ENCODE data around the gene HAX1.
"Not testable (repeated sequence)": the region's sequence is repeated elsewhere in the genome, so short reads cannot be mapped to it uniquely, and the experiment has no call there.

Gene HAX1

DNA sequence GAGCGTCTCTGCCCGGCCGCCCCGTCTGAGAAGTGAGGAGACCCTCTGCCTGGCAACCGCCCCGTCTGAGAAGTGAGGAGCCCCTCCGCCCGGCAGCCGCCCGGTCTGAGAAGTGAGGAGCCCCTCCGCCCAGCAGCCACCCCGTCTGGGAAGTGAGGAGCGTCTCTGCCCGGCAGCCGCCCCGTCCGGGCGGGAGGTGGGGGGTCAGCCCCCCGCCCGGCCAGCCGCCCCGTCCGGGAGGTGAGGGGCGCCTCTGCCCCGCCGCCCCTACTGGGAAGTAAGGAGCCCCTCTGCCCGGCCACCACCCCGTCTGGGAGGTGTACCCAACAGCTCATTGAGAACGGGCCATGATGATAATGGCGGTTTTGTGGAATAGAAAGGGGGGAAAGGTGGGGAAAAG lies 15.2 kb downstream of the HAX1 start:
- DNase-seq (ENCODE audit: low read depth): not testable (repeated sequence)

DNA sequence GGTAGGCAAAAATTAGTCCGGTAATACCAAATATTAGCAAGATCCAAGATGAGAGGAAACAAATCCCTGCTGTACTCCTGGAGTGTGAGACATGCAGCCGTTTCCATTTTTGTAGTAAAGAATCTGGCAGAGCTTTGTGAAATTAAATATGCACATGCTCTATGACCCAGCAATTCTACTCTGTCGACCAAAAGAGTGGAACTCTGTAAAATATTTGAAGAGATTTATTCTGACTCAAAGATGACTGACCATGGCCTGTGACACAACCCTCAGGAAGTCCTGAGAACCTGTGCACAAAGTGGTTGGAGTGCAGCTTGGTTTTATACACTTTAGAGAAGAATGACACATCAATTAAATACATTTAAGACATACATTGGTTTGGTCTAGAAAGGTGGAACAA lies 16.2 kb downstream of the HAX1 start:
- no peak for DNase-seq (ENCODE audit: low read depth)

DNA sequence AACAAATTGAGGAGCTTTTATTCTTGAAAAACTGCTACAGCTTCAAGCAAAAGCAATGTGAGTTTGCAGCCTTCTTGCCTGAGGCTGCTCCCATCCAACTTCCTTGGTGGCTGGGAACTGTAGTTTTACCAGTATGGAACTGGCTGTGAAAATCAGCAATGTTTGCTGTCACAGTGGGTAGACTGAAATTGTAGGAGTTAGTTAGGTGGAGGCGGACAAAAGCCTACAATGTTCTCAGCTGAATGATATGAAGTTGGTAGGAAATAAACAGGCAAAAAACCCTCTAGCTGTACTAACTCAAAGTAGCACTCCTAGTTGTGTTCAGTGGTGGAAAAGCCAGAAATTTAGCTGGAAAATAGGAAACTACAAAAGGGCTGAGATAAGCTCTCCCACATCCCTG lies 18.5 kb downstream of the HAX1 start:
- no peak for DNase-seq (ENCODE audit: low read depth)

DNA sequence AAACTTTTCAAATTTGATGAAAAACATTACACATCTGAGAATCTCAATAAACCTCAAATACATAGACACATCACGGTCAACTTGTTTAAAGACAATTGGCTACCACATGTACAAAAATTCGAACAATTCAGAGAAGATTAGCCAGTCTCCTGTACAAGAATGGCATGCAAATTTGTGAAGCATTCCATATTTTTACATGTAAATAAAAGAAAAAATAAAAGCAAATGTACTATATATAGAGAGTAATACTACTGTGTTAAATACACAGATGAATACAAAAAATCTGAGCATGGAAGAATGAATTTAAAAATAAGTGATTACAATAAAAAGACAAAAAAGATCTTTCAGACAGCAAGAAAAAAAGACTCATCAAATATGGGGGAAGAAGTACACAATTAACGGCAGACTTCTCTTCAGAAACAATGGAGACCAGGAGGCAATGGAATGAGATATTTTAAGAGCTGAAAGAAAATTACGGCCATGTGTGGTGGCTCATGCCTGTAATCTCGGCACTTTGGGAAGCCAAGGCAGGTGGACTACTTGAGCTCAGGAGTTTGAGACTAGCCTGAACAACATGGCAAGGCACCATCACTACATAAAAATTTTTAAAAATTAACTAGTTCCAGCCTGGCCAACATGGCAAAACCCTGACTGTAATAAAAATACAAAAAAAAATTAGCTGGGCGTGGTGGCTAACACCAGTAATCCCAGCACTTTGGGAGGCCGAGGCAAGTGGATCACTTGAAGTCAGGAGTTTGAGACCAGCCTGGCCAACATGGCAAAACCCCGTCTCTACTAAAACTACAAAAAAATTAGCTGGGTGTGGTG lies 23.2 kb downstream of the HAX1 start:
- no peak for DNase-seq (ENCODE audit: low read depth)

DNA sequence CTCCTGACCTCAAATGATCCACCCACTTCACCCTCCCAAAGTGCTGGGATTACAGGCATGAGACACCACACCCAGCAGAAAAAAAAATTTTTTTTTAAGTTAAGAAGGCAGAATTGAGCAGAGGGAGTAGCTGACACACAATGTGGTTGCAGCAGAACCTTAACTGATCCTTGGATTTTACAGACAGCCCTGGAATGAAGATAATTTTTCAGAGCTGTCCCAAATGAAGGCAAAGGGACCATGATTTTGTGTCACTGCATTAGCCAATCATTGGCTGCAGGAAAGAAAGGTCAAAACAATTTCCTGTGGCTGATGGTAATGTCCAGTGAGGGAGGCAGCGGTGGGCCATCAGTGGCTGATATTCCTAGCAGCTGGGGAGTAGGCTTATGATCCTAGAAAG lies 29.2 kb downstream of the HAX1 start:
- DNase-seq (ENCODE audit: low read depth): no peak

DNA sequence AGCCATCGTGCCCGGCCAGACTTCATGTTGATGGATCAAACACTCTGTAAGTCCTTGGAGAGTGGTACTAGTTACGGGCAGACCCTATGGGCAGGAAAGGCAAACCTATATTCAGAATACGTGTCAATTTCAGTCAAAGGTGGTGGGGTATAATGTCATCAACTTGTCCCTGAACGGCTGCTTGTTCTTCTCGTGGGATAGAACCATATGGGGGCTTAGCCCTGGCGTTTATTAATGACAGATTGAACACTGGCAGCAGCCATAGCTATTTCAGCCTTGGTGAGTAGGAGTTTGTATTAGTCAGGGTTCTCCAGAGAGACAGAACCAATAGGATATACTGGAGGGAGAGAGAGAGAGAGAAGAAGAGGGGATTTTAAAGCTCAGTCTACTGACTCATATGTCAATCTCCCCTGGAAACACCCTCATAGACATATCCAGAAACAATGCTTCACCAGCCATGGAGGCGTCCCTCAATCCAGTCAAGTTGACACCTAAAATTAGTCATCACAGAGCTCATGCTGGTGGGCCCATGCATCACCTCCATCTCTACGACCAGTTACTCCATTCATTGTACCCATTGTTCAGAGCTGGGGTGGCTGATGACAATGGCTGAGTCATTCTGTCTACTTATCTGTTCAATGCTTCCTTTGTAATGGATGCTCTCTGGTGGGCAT lies 32.4 kb downstream of the HAX1 start:
- no peak for DNase-seq (ENCODE audit: low read depth)

- no peak for DNase-seq (ENCODE audit: low read depth)
Observed at GRCh38 chr1:154306151-154306550, 33.7 kb downstream of the HAX1 start.

GRCh38 chr1:154307670-154308270 lies 35.3 kb downstream of the HAX1 start:
- DNase-seq (ENCODE audit: low read depth): not testable (repeated sequence)

GRCh38 chr1:154309136-154309535 lies 36.7 kb downstream of the HAX1 start:
- not testable (repeated sequence) for DNase-seq (ENCODE audit: low read depth)

DNA sequence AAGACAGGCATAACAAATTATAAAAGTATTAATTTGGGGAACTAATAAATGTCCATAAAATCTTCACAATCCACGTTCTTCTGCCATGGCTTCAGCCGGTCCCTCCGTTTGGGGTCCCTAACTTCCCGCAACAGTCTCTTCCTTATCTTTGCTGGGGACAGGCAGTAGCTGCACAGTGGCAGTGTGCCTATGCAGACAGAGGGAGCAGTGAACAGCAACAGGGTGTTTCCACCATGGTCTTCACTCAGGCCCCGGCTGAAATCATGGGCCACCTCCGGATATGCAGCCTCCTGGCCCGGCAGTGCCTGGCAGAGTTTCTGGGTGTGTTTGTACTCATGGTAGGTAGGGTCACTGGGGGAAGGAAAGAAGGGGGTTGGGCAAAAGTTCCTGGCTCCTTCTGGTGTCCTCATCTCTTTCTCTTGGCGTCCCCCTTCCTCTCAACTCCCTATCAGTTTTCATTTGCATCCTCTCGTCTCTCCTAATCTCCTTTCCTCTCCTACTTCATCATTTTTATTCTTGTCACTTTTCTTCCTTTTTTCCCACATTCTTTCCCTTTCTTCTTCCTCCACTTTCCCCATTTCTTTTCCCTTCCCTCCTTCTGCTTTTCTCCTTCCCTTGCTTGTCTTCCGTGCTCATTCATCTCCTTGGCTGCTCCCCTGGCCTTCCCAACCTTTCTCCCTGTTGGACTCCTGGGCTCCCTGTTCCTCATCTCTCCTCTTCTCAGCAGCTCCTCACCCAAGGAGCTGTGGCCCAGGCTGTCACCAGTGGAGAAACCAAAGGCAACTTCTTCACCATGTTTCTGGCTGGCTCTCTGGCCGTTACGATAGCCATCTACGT lies 40.0 kb downstream of the HAX1 start:
- not testable (repeated sequence) for DNase-seq (ENCODE audit: low read depth)

DNA sequence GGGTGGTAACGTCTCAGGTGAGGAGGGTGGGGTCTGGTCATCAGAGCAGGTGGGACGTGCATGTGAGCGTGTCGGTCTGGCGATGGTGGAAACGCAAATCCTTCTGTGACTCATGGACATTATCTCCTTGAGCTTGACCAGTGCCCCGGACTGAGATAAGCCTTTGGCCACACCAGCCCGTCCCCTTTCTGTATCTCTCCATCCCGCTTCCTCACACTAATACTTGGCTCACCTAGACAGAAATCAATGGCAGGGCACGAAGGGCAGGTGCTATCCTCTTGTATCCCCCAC lies 40.6 kb downstream of the HAX1 start:
- no peak for DNase-seq (ENCODE audit: low read depth)

DNA sequence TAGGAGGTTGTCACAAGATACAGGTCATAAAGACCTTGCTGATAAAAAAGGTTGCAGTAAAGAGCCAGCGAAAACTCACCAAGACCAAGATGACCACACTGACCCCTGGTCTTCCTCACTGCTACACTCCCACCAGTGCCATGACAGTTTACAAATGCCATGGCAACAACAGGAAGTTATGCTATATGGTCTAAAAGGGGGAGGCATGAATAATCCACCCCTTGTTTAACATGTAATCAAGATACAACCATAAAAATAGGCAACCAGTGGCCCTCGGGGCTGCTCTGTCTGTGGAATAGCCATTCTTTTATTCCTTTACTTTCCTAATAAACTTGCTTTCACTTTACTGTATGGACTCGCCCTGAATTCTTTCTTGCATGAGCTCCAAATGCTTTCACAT lies 41.8 kb downstream of the HAX1 start:
- not testable (repeated sequence) for DNase-seq (ENCODE audit: low read depth)

DNA sequence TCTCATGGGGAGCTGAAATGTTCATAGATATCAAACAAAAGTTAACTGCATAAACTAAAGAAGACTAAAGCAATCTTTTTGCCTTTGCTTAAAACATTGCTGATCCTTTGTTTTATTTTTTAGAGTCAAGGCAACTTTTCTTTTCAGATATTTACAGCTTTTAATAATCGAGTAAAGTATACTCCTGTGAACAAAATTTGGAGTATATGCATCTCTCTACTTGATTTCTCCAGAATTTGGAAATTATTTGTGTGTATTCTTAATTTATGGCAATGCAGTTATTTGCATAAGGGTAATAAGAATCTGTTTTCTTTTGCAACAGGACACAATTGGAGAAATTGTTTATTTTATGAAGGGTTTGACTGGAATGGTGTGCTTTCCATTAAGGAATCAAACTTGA lies 44.3 kb downstream of the HAX1 start:
- no peak for DNase-seq (ENCODE audit: low read depth)

GRCh38 chr1:154318386-154318785 lies 46.0 kb downstream of the HAX1 start:
- no peak for DNase-seq (ENCODE audit: low read depth)

- no peak for DNase-seq (ENCODE audit: low read depth)
Observed at GRCh38 chr1:154320882-154321608, 48.6 kb downstream of the HAX1 start, which contains the start of gene AQP10. TSS of gene AQP10 (plus strand) at chr1:154321093. CDS start at chr1:154321156, 63 bp downstream.

GRCh38 chr1:154321609-154321934 lies 49.1 kb downstream of the HAX1 start:
- DNase-seq (ENCODE audit: low read depth): not testable (repeated sequence)

- no peak for DNase-seq (ENCODE audit: low read depth)
Observed at GRCh38 chr1:154323493-154323892, 51.1 kb downstream of the HAX1 start.

DNA sequence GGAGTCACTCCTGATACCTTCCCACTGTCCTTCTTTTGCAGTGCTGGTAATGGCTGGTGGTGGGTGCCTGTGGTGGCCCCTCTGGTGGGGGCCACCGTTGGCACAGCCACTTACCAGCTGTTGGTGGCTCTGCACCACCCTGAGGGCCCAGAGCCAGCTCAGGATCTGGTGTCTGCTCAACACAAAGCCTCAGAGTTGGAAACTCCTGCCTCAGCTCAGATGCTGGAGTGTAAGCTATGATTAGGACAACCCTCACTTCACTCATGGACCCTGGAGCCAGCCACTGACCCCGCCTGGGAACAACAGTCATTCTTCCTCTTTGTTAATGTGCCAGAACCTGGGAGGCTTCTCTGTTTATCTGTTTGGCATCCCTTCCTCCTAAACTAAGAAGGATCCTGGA lies 51.8 kb downstream of the HAX1 start:
- no peak for DNase-seq (ENCODE audit: low read depth)

DNA sequence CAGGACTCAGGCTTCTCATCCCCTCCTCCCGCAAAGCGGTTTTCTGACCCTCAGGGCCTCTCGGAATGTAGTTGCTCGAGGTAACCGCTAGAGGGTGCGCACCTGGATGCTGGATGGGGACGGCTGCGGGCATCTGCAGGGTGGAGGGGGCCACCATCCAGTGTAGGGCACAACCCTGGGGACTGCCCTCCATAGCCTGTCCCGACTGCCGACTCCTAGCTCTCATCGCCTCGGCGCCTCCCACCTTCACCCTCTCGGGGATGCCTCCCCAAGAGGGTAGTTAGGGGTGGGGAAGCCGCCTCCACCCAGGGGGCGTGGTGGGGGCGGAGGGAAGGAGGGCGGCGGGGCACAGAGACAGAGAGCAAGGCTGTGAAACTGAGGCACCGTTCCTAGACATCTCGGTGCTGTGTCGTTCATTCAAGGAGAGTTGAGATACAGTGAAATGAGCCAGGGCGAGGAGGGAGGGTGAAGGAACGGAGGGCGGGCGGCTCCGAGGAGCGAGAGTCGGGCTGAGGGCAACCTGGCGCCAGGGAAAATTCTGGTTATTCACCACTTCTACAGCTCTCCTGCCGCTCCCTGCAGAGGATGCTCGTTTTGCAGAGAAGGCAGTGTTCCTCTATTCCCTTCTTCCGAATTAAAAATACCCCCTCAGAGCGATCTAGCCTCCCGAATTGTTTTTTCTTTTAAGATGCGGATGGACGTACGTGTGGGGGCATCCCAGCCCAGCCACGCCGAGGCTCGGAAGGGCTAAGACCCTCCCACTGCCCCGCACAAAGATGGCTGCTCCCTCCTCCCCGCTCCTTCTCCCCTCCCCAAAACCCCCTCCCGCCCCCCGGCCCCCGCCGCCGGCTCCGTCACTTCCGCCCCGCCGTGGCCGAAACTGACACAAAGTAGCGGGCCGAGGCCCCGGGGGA lies 52.5 kb downstream of the HAX1 start, which contains the start of gene ATP8B2:
TSS of gene ATP8B2 (plus strand) at position 857 of the 914 bp plus-strand sequence. CDS start 2,617 bp downstream, outside the sequence.
- peak; percentile 66 for DNase-seq (ENCODE audit: low read depth)

Measured in T follicular helper cell (primary cell).